Vagina (tissue), 2 donors: ENCODE data around the gene NFAT5. TPM values are rescaled to one million over a fixed set of nuclear protein-coding genes. Genes with fewer than 3 reads are reported as not detected.
"Not testable (repeated sequence)": the region's sequence is repeated elsewhere in the genome, so short reads cannot be mapped to it uniquely, and the experiment has no call there.

Experiments
- DNase-seq, 2 donors: peaks; one replicate each; pipeline ENCODE4 v3.0.0-alpha.2; 2017; ENCODE audit errors: extremely low spot score in 2 of 2
- H3K27ac ChIP-seq: fragments of 200-600 bp; sonication (generic); one replicate; pipeline ENCODE4 v1.5.1; 2019
- H3K27me3 ChIP-seq: fragments of 200-600 bp; sonication (generic); one replicate; pipeline ENCODE4 v1.5.1; 2019
- H3K36me3 ChIP-seq, 2 donors: fragments of 200-600 bp; sonication (generic); one replicate each; pipeline ENCODE4 v1.5.1; 2017 to 2019
- H3K4me1 ChIP-seq: fragments of 200-600 bp; sonication (generic); one replicate; pipeline ENCODE4 v1.5.1; 2019
- H3K4me3 ChIP-seq, 2 donors: fragments of 200-600 bp; sonication (generic); 1 replicate in 1 of 2; 2 replicates in 1 of 2; pipeline ENCODE4 v1.5.1; 2016 to 2019
- H3K9me3 ChIP-seq: fragments of 200-600 bp; sonication (generic); one replicate; pipeline ENCODE4 v1.5.1; 2019
- POLR2A ChIP-seq, 2 donors: fragments of 450-650 bp; IDR thresholded peaks; one replicate each; pipeline ENCODE4 v1.6.1; 2017; ENCODE audit warnings: antibody characterized with exemption in 2 of 2, mild to moderate bottlenecking in 2 of 2, moderate library complexity in 2 of 2
- POLR2AphosphoS5 ChIP-seq, 2 donors: sonication (generic); formaldehyde crosslinking; IDR thresholded peaks; one replicate each; pipeline ENCODE4 v1.9.0; 2017; ENCODE audit warnings: antibody characterized with exemption in 2 of 2, mild to moderate bottlenecking in 2 of 2, low read depth in 1 of 2; ENCODE audit not compliant: insufficient read depth in 1 of 2
- intact Hi-C: fragments of 100-400 bp; cut with DNase I; formaldehyde crosslinking; loops from one replicate; pipeline ENCODE4 v1.15.1; 2023
- total RNA-seq: library from RNA; depleted of rRNA; stranded (reverse); fragments of >200 nt; gene quantifications from one replicate; pipeline ENCODE4 v1.2.3, GENCODE V29; 2016
- TF ChIP-seq, protein P1 (sequence below), 3 experiments: fragments of 450-650 bp in 2 of 3; fragments of 200-600 bp in 1 of 3; sonication (generic) in 1 of 3; IDR thresholded peaks; one replicate each; pipeline ENCODE4 v1.5.1; 2017 to 2019; ENCODE audit warnings: antibody characterized with exemption in 3 of 3, mild to moderate bottlenecking in 2 of 3, moderate library complexity in 2 of 3

NFAT5 gene, protein sequence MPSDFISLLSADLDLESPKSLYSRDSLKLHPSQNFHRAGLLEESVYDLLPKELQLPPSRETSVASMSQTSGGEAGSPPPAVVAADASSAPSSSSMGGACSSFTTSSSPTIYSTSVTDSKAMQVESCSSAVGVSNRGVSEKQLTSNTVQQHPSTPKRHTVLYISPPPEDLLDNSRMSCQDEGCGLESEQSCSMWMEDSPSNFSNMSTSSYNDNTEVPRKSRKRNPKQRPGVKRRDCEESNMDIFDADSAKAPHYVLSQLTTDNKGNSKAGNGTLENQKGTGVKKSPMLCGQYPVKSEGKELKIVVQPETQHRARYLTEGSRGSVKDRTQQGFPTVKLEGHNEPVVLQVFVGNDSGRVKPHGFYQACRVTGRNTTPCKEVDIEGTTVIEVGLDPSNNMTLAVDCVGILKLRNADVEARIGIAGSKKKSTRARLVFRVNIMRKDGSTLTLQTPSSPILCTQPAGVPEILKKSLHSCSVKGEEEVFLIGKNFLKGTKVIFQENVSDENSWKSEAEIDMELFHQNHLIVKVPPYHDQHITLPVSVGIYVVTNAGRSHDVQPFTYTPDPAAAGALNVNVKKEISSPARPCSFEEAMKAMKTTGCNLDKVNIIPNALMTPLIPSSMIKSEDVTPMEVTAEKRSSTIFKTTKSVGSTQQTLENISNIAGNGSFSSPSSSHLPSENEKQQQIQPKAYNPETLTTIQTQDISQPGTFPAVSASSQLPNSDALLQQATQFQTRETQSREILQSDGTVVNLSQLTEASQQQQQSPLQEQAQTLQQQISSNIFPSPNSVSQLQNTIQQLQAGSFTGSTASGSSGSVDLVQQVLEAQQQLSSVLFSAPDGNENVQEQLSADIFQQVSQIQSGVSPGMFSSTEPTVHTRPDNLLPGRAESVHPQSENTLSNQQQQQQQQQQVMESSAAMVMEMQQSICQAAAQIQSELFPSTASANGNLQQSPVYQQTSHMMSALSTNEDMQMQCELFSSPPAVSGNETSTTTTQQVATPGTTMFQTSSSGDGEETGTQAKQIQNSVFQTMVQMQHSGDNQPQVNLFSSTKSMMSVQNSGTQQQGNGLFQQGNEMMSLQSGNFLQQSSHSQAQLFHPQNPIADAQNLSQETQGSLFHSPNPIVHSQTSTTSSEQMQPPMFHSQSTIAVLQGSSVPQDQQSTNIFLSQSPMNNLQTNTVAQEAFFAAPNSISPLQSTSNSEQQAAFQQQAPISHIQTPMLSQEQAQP (N-terminal part only)
- 63.8 TPM for total RNA-seq

DNA sequence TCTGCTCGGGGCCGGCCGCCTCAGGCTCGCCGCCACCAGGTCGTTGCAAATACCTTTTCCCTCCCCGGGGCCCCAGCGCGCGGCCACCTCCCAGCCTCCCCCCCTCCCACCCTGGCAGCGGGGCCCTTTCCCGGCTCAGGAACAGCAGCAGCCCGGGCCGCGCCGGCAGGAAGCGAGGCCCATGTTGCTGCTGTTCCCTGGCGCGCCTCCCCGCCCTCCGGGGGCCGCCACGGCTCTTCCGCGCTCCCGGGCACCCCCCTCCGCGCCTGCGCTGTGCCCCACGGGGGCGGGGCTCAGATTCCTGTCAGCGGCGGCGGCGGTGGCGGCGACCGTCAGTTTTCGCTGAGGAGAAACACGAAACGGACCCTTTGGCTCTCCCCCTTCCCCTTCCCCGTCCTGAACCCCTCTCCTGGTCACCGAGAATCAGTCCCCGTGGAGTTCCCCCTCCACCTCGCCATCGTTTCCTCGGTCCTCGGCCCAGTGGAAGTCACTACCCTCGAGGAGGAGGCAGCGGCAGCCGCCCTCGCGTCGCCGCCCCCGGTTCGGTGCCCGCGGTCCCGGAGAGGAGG is at the start of gene NFAT5:
Gene NFAT5 (plus strand): TSS at position 296 of the 569 bp plus-strand sequence. CDS start 336 bp downstream, outside the sequence.
- Histone ChIP-seq H3K4me3 (peak within 1 kb of the TSS; percentile 97 to 98), H3K36me3 (no peaks in the 10 kb centered on the region), H3K4me1 (peaks cover 41% of the 10 kb centered on the region), H3K27ac (peak within 1 kb of the TSS; percentile 99), H3K27me3 (no peaks in the 10 kb centered on the region), H3K9me3 (no peaks in the 10 kb centered on the region)
- peak in 1 of 2 donors; percentile 94 for DNase-seq
- peak in 1 of 2 donors; percentile 97 for TF ChIP-seq POLR2A (IDR thresholded peaks at IDR 0.05)
- TF ChIP-seq, protein P1, sequence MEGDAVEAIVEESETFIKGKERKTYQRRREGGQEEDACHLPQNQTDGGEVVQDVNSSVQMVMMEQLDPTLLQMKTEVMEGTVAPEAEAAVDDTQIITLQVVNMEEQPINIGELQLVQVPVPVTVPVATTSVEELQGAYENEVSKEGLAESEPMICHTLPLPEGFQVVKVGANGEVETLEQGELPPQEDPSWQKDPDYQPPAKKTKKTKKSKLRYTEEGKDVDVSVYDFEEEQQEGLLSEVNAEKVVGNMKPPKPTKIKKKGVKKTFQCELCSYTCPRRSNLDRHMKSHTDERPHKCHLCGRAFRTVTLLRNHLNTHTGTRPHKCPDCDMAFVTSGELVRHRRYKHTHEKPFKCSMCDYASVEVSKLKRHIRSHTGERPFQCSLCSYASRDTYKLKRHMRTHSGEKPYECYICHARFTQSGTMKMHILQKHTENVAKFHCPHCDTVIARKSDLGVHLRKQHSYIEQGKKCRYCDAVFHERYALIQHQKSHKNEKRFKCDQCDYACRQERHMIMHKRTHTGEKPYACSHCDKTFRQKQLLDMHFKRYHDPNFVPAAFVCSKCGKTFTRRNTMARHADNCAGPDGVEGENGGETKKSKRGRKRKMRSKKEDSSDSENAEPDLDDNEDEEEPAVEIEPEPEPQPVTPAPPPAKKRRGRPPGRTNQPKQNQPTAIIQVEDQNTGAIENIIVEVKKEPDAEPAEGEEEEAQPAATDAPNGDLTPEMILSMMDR (IDR thresholded peaks at IDR 0.05), result peak in 1 of 3 experiments; percentile 3
- TF ChIP-seq POLR2AphosphoS5 (IDR thresholded peaks at IDR 0.05; ENCODE audit: insufficient read depth in 1 of 2, low read depth in 1 of 2), result peak in 1 of 2 donors; percentile 95
- intact Hi-C loops, result loop anchor here (10.0 kb wide), 1 partner anchor 171 kb away; no protein-coding TSS in a partner anchor

DNA sequence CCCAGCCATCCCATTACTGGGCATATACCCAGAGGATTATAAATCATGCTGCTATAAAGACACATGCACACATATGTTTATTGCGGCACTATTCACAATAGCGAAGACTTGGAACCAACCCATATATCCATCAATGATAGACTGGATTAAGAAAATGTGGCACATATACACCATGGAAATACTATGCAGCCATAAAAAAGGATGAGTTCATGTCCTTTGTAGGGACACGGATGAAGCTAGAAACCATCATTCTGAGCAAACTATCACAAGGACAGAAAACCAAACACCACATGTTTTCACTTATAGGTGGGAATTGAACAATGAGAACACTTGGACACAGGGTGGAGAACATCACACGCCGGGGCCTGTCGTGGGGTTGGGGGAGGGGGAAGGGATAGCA is 47.9 kb upstream of the NFAT5 start:
- H3K36me3 ChIP-seq, H3K27ac ChIP-seq, DNase-seq, H3K4me1 ChIP-seq, H3K9me3 ChIP-seq, H3K4me3 ChIP-seq, intact Hi-C loops, H3K27me3 ChIP-seq: not testable (repeated sequence)

DNA sequence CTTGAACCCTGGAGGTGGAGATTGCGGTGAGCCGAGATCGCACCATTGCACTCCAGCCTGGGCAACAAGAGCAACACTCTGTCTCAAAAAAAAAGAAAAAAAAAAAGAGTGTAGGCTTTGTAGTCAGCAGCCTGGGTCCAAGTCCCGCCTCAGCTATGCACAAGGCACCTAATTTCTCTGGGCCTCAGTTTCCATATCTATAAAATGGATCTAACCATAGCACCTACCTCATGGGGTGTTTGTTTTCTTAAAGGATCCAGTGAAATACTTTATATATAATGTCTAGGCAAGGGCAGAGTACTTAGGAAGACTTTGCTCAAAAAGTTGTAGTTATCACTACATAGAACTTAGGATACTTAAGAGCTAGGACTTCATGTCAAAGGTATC is 45.4 kb upstream of the NFAT5 start:
- Histone ChIP-seq H3K27ac (no peak overlapping the region), H3K9me3 (no peaks in the 10 kb centered on the region), H3K4me3 (no peak overlapping the region), H3K4me1 (no peaks in the 10 kb centered on the region), H3K36me3 (no peaks in the 10 kb centered on the region), H3K27me3 (no peaks in the 10 kb centered on the region)
- intact Hi-C loops, result no loop called here
- no peak for DNase-seq
- TF ChIP-seq POLR2A (IDR thresholded peaks at IDR 0.05), result no peak
- no peak for TF ChIP-seq POLR2AphosphoS5 (IDR thresholded peaks at IDR 0.05; ENCODE audit: insufficient read depth in 1 of 2, low read depth in 1 of 2)
- TF ChIP-seq, protein P1 (IDR thresholded peaks at IDR 0.05), result no peak

DNA sequence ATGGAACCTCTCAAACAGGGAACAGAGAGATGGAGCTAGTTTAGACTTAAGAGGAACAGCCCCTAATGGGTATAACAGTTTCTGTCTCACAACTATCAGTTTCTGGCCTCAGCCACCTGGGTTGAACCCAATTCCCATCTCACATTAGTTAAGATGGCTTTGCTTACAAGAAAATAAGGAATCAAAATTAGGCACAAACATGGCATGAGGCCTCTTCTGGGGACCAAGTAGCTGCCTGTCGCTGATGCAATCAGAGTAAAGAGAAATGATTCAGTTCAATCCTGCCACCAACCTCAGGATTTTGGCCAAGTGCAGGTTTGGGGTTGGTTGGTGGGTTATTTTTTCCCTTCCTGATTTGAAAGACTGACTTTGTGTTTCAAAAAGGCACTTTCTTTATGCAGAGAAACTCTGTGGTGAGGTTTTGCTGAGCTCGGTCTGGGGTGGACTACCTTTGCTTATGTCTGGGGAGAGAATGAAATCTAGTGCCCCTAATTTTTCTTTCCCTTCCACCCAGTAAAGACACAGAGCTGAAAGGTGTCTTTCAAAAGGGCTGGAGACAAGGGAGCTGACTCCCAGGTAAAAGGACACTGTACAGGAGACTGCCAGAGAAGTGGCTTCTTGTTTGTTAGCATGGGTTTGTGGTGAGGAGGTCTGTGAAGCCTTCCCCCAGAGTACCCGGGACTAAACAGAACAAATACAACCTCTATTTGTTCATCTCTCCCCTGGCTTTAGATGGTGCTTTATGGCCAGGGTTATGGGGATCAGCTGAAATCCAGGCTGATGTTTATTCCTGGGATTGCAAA is 44.8 kb upstream of the NFAT5 start:
- no peaks in the 10 kb centered on the region for H3K9me3 ChIP-seq
- no peaks in the 10 kb centered on the region for H3K4me1 ChIP-seq
- no peak overlapping the region for H3K27ac ChIP-seq
- TF ChIP-seq, protein P1 (IDR thresholded peaks at IDR 0.05), result no peak
- TF ChIP-seq POLR2AphosphoS5 (IDR thresholded peaks at IDR 0.05; ENCODE audit: insufficient read depth in 1 of 2, low read depth in 1 of 2) (no peak), POLR2A (IDR thresholded peaks at IDR 0.05) (no peak)
- H3K4me3 ChIP-seq, result no peak overlapping the region
- DNase-seq, result no peak
- no peaks in the 10 kb centered on the region for H3K27me3 ChIP-seq
- H3K36me3 ChIP-seq, result no peaks in the 10 kb centered on the region
- intact Hi-C loops, result no loop called here
